Superior temporal gyrus (tissue), 1 donor: ENCODE data around the gene CD19.

Experiments
- DNase-seq: peaks from one replicate; pipeline ENCODE4 v3.0.0-alpha.2; 2016; ENCODE audit errors: extremely low spot score

CD19 gene

DNA sequence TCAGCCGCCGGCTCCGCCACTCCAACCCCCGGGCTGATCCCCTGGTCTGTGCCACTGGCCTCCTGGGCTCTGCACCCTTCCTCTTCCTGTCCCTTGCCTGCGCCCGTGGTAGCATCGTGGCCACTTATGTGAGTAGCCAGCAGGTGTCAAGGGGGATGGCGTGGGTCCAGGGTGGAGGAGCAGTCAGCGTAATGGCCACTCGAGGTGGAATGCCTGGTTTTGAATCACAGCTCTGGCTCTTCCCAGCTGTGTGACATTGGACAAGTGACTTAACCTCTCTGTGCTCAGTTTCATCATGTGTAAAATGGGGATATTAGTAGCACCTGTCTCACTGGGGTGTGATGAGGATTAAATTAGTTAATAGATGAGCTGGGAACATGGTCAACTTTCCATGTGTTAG lies 50.6 kb downstream of the CD19 start:
- DNase-seq, result no peak

GRCh38 chr16:28982949-28983348 lies 51.2 kb downstream of the CD19 start:
- DNase-seq, result no peak

DNA sequence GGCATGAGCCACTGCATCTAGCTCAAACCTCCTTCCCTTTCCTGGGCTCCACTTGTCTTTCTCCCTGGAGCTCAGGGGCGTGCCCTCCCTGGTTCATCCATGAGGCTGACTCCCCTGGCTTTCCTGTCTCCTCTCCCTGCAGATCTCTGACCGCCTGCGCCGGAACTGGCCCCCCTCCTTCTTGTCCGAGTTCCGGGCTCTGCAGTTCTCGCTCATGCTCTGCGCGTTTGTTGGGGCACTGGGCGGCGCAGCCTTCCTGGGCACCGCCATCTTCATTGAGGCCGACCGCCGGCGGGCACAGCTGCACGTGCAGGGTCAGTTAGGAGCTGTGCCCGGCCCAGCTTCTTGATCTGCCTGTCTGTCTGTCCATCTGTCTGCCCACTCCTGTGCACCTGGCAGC lies 51.9 kb downstream of the CD19 start:
- DNase-seq, result no peak

- no peak for DNase-seq
Observed at GRCh38 chr16:28984091-28984490, 52.3 kb downstream of the CD19 start.

GRCh38 chr16:28984619-28985135 lies 52.9 kb downstream of the CD19 start, which contains the start of gene LAT:
LAT (plus strand) TSS chr16:28985052; CDS start chr16:28985418, 366 bp downstream.
- DNase-seq, result no peak

- DNase-seq, result no peak
Observed at GRCh38 chr16:28985211-28986041, 53.7 kb downstream of the CD19 start.

DNA sequence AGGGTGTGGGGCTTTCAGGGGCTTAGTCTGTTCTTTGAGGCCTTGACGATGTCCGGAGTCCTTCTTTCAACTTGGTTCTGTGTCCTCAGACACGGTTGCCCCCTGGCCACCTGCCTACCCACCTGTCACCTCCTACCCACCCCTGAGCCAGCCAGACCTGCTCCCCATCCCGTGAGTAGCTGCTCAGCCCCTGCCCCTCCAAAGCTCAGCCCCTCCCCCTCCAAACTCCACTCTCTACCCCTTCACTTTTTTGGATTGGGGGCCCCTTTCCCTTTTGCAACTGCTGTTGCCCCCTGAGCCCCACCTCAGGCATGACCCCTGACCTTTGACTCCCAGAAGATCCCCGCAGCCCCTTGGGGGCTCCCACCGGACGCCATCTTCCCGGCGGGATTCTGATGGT lies 54.3 kb downstream of the CD19 start:
- no peak for DNase-seq

- no peak for DNase-seq
Observed at GRCh38 chr16:28986492-28986891, 54.7 kb downstream of the CD19 start.

GRCh38 chr16:28987170-28987853 lies 55.5 kb downstream of the CD19 start:
- no peak for DNase-seq
